ENCODE measurements around the gene SLC38A4. TPM values are rescaled to one million over a fixed set of nuclear protein-coding genes. Genes with fewer than 3 reads are reported as not detected.

Gene SLC38A4
- polyA plus RNA-seq, 3 donors = not detected

DNA sequence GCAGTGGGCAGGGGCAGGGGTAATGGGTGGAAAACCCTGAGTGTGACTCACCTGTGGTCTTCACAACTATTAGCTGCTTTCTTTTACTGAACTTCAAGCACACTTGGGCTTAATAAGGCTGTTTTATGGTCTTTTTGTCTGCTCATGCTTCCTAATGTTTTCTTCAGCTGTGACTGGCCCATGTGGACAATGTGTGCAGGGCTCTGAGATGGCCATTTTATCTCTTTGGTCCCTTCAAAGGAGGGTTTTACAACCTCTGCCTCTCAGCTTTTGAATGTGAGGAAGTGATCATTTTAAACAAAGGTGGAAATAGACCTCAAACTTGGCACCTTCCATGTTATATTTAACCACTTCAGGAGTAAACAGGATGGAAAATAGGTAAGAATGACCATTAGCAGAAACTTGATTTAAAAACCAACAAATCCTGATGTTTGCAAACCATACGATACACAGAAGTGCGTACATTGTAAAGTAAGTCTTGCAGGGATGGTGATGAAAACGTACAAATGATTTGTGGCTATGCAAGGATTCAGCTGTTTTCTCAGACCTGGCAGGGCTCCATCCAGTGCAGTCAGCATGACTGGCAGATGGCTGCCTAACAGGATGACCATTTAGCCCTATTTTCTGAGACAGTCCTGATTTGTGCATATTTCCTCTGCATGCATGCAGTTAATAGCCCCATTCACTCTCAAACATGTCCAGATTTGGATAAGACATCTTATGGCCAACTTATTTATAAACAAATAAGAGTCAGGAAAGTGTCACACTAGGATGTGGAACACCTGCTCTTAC lies 103.2 kb downstream of the SLC38A4 start:
- H3K36me3 ChIP-seq (replicated peaks in 1 of 2; ENCODE audit: control insufficient read depth in 1 of 2, insufficient read depth in 2 of 2, low read length in 2 of 2) = no peaks in the 10 kb centered on the region
- DNase-seq = no peak
- H3K9me3 Mint-ChIP-seq = peaks cover 0 to 3% (median 2%) of the 10 kb centered on the region in 7 donors
- intact Hi-C loops (cut with micrococcal nuclease) = no loop called here
- H3K27ac ChIP-seq (ENCODE audit: low read depth in 1 of 2, low read length in 2 of 2) = no peak overlapping the region
- no peak overlapping the region for H3K9ac ChIP-seq (ENCODE audit: insufficient read depth, low read length, poor library complexity, severe bottlenecking)
- no peaks in the 10 kb centered on the region for H4K20me1 ChIP-seq (ENCODE audit: insufficient read depth, low read length)
- 89% methylated on average over 3 of the region's 3 CpGs for WGBS (ENCODE audit: insufficient coverage)
- no peak overlapping the region for H3K4me3 Mint-ChIP-seq
- no peaks in the 10 kb centered on the region for H3K27me3 Mint-ChIP-seq (ENCODE audit: low read depth in 3 of 3)
- no peaks in the 10 kb centered on the region for H3K9me3 ChIP-seq (replicated peaks in 1 of 2; ENCODE audit: control insufficient read depth in 1 of 2, insufficient read depth in 1 of 2, low read length in 2 of 2)
- H3K79me2 ChIP-seq (ENCODE audit: insufficient read depth, low read length) = no peaks in the 10 kb centered on the region
- no peaks in the 10 kb centered on the region for H3K4me1 ChIP-seq (ENCODE audit: control insufficient read depth in 1 of 2, insufficient read depth in 2 of 2, low read length in 2 of 2)
- H3K27ac Mint-ChIP-seq = no peak overlapping the region
- H3K4me2 ChIP-seq (replicated peaks; ENCODE audit: extremely low read depth, low read length, poor library complexity, severe bottlenecking) = no peak overlapping the region
- H2AFZ ChIP-seq (ENCODE audit: insufficient read depth, low read depth, low read length, poor library complexity, severe bottlenecking) = no peak overlapping the region
- H3K4me1 Mint-ChIP-seq = peaks cover 2% of the 10 kb centered on the region
- no peaks in the 10 kb centered on the region for H3K27me3 ChIP-seq (ENCODE audit: control insufficient read depth in 2 of 2, insufficient read depth in 2 of 2, low read length in 2 of 2)
- TF ChIP-seq, protein P1, sequence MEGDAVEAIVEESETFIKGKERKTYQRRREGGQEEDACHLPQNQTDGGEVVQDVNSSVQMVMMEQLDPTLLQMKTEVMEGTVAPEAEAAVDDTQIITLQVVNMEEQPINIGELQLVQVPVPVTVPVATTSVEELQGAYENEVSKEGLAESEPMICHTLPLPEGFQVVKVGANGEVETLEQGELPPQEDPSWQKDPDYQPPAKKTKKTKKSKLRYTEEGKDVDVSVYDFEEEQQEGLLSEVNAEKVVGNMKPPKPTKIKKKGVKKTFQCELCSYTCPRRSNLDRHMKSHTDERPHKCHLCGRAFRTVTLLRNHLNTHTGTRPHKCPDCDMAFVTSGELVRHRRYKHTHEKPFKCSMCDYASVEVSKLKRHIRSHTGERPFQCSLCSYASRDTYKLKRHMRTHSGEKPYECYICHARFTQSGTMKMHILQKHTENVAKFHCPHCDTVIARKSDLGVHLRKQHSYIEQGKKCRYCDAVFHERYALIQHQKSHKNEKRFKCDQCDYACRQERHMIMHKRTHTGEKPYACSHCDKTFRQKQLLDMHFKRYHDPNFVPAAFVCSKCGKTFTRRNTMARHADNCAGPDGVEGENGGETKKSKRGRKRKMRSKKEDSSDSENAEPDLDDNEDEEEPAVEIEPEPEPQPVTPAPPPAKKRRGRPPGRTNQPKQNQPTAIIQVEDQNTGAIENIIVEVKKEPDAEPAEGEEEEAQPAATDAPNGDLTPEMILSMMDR (IDR thresholded peaks at IDR 0.05) = no peak
- no peak overlapping the region for H3K4me3 ChIP-seq (replicated peaks in 1 of 3; ENCODE audit: low read depth in 2 of 3, low read length in 3 of 3)
- no peaks in the 10 kb centered on the region for H3K36me3 Mint-ChIP-seq

DNA sequence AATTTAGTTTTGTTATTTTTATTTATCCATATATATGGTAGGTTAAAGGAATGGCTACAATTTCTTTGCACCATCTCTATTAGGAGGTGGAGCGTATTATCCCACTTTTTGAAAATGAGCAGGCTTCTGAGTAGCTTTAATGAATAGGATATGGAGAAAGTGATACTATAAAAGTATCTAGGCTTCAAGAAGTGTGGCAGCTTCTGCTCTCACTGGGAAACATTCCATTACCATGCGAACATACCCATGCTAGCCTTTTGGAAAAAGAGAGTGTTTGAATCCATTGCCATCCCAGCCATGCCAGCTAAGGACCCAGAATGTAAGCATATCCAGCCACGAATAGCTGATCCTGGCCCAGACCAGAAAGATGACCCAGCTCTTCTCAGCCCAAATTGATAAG lies 107.3 kb downstream of the SLC38A4 start:
- H3K27me3 Mint-ChIP-seq (ENCODE audit: low read depth in 3 of 3) = no peaks in the 10 kb centered on the region
- H3K36me3 Mint-ChIP-seq = no peaks in the 10 kb centered on the region
- Histone ChIP-seq H3K79me2 (ENCODE audit: insufficient read depth, low read length) (no peaks in the 10 kb centered on the region), H3K4me3 (replicated peaks in 1 of 3; ENCODE audit: low read depth in 2 of 3, low read length in 3 of 3) (no peak overlapping the region), H2AFZ (ENCODE audit: insufficient read depth, low read depth, low read length, poor library complexity, severe bottlenecking) (no peak overlapping the region), H3K4me1 (ENCODE audit: control insufficient read depth in 1 of 2, insufficient read depth in 2 of 2, low read length in 2 of 2) (no peaks in the 10 kb centered on the region), H3K36me3 (replicated peaks in 1 of 2; ENCODE audit: control insufficient read depth in 1 of 2, insufficient read depth in 2 of 2, low read length in 2 of 2) (no peaks in the 10 kb centered on the region), H3K9ac (ENCODE audit: insufficient read depth, low read length, poor library complexity, severe bottlenecking) (no peak overlapping the region), H3K9me3 (replicated peaks in 1 of 2; ENCODE audit: control insufficient read depth in 1 of 2, insufficient read depth in 1 of 2, low read length in 2 of 2) (peaks cover 0 to 4% of the 10 kb centered on the region in 2 donors), H3K27me3 (ENCODE audit: control insufficient read depth in 2 of 2, insufficient read depth in 2 of 2, low read length in 2 of 2) (no peaks in the 10 kb centered on the region), H3K27ac (ENCODE audit: low read depth in 1 of 2, low read length in 2 of 2) (no peak overlapping the region), H3K4me2 (replicated peaks; ENCODE audit: extremely low read depth, low read length, poor library complexity, severe bottlenecking) (no peak overlapping the region), H4K20me1 (ENCODE audit: insufficient read depth, low read length) (no peaks in the 10 kb centered on the region)
- H3K27ac Mint-ChIP-seq = no peak overlapping the region
- no peak overlapping the region for H3K4me3 Mint-ChIP-seq
- H3K9me3 Mint-ChIP-seq = peaks cover 0 to 12% (median 2%) of the 10 kb centered on the region in 7 donors
- TF ChIP-seq, protein P1 (IDR thresholded peaks at IDR 0.05) = no peak
- no CpG with 5 or more reads among the region's 3 CpGs for WGBS (ENCODE audit: insufficient coverage)
- no peak for DNase-seq
- H3K4me1 Mint-ChIP-seq = no peaks in the 10 kb centered on the region
- intact Hi-C loops (cut with micrococcal nuclease) = no loop called here

Measured in CD14-positive monocyte (primary cell).